ENCODE results near the gene GANC.

Gene GANC

GRCh38 chr15:42401544-42402454 lies 128.8 kb downstream of the GANC start:
- H2AFZ ChIP-seq (ENCODE audit: low read length): no peak overlapping the region
- TF ChIP-seq CTCF (IDR thresholded peaks at IDR 0.05; ENCODE audit: low read length): no peak
- no peak for TF ChIP-seq EZH2 (optimal IDR thresholded peaks at IDR 0.05; ENCODE audit: low read depth, low read length)
- no peak for TF ChIP-seq EZH2phosphoT487 (IDR thresholded peaks at IDR 0.05; ENCODE audit: low read length)
- H3K4me2 ChIP-seq (ENCODE audit: low read depth, low read length): no peak overlapping the region
- H3K9ac ChIP-seq (ENCODE audit: low read length): no peak overlapping the region
- no peaks in the 10 kb centered on the region for H3K9me2 ChIP-seq (replicated peaks; ENCODE audit: insufficient read depth, low read length)
- no peaks in the 10 kb centered on the region for H3K9me3 ChIP-seq (replicated peaks; ENCODE audit: insufficient read depth, low read length)
- H4K20me1 ChIP-seq (ENCODE audit: insufficient read depth, low read length): no peaks in the 10 kb centered on the region
- no peaks in the 10 kb centered on the region for H3K79me2 ChIP-seq (ENCODE audit: low read length)
- no peak overlapping the region for H3K4me3 ChIP-seq (ENCODE audit: low read length)
- no peak for DNase-seq
- H3K4me1 ChIP-seq (ENCODE audit: low read length): no peaks in the 10 kb centered on the region
- H3F3A ChIP-seq (ENCODE audit: insufficient read depth, low read length): no peaks in the 10 kb centered on the region
- no peaks in the 10 kb centered on the region for H3K36me3 ChIP-seq (replicated peaks; ENCODE audit: insufficient read depth, low read length)
- no peak overlapping the region for H3K27ac ChIP-seq (ENCODE audit: low read length)
- no peaks in the 10 kb centered on the region for H3K27me3 ChIP-seq (replicated peaks; ENCODE audit: insufficient read depth, low read length)

- no peak overlapping the region for H3K4me2 ChIP-seq (ENCODE audit: low read depth, low read length)
- H3K4me3 ChIP-seq (ENCODE audit: low read length): no peak overlapping the region
- no peaks in the 10 kb centered on the region for H3K79me2 ChIP-seq (ENCODE audit: low read length)
- DNase-seq: no peak
- no peaks in the 10 kb centered on the region for H3K36me3 ChIP-seq (replicated peaks; ENCODE audit: insufficient read depth, low read length)
- H3K27ac ChIP-seq (ENCODE audit: low read length): no peak overlapping the region
- H3K4me1 ChIP-seq (ENCODE audit: low read length): no peaks in the 10 kb centered on the region
- no peak overlapping the region for H3K9ac ChIP-seq (ENCODE audit: low read length)
- no peak overlapping the region for H2AFZ ChIP-seq (ENCODE audit: low read length)
- no peak for TF ChIP-seq CTCF (IDR thresholded peaks at IDR 0.05; ENCODE audit: low read length)
- no peak for TF ChIP-seq EZH2 (optimal IDR thresholded peaks at IDR 0.05; ENCODE audit: low read depth, low read length)
- TF ChIP-seq EZH2phosphoT487 (IDR thresholded peaks at IDR 0.05; ENCODE audit: low read length): no peak
- no peaks in the 10 kb centered on the region for H3F3A ChIP-seq (ENCODE audit: insufficient read depth, low read length)
- no peaks in the 10 kb centered on the region for H3K9me3 ChIP-seq (replicated peaks; ENCODE audit: insufficient read depth, low read length)
- H3K27me3 ChIP-seq (replicated peaks; ENCODE audit: insufficient read depth, low read length): no peaks in the 10 kb centered on the region
- H4K20me1 ChIP-seq (ENCODE audit: insufficient read depth, low read length): no peaks in the 10 kb centered on the region
- no peaks in the 10 kb centered on the region for H3K9me2 ChIP-seq (replicated peaks; ENCODE audit: insufficient read depth, low read length)
Measured at GRCh38 chr15:42402455-42403205, 129.6 kb downstream of the GANC start.

- H3K9me3 ChIP-seq (replicated peaks; ENCODE audit: insufficient read depth, low read length): no peaks in the 10 kb centered on the region
- no peaks in the 10 kb centered on the region for H3K9me2 ChIP-seq (replicated peaks; ENCODE audit: insufficient read depth, low read length)
- H3K9ac ChIP-seq (ENCODE audit: low read length): no peak overlapping the region
- no peak overlapping the region for H3K4me2 ChIP-seq (ENCODE audit: low read depth, low read length)
- no peak overlapping the region for H2AFZ ChIP-seq (ENCODE audit: low read length)
- H3K4me3 ChIP-seq (ENCODE audit: low read length): no peak overlapping the region
- no peak for DNase-seq
- no peaks in the 10 kb centered on the region for H3K4me1 ChIP-seq (ENCODE audit: low read length)
- no peaks in the 10 kb centered on the region for H3K27me3 ChIP-seq (replicated peaks; ENCODE audit: insufficient read depth, low read length)
- H3K36me3 ChIP-seq (replicated peaks; ENCODE audit: insufficient read depth, low read length): no peaks in the 10 kb centered on the region
- TF ChIP-seq EZH2 (optimal IDR thresholded peaks at IDR 0.05; ENCODE audit: low read depth, low read length): no peak
- no peak for TF ChIP-seq EZH2phosphoT487 (IDR thresholded peaks at IDR 0.05; ENCODE audit: low read length)
- no peak for TF ChIP-seq CTCF (IDR thresholded peaks at IDR 0.05; ENCODE audit: low read length)
- H3K27ac ChIP-seq (ENCODE audit: low read length): no peak overlapping the region
- no peaks in the 10 kb centered on the region for H3F3A ChIP-seq (ENCODE audit: insufficient read depth, low read length)
- no peaks in the 10 kb centered on the region for H4K20me1 ChIP-seq (ENCODE audit: insufficient read depth, low read length)
- no peaks in the 10 kb centered on the region for H3K79me2 ChIP-seq (ENCODE audit: low read length)
Measured at GRCh38 chr15:42403389-42403788, 130.4 kb downstream of the GANC start.

Data from MM.1S (cell line).